LNCaP clone FGC (cell line): ENCODE results near the gene SMCR8.

Source experiments
- DNase-seq: peaks from one replicate; pipeline ENCODE4 v3.0.0-alpha.2; 2011; ENCODE audit warnings: low read depth
- H3K4me3 ChIP-seq: 2 replicates; pipeline ENCODE4 v1.5.1; 2011; ENCODE audit warnings: mild to moderate bottlenecking, low read depth, low read length, control low read depth
- TF ChIP-seq, protein P1 (sequence below): IDR thresholded peaks from 2 replicates; pipeline ENCODE4 v1.5.1; 2012; ENCODE audit warnings: mild to moderate bottlenecking; ENCODE audit not compliant: control insufficient read depth, insufficient read depth; ENCODE audit errors: extremely low read depth

SMCR8 gene

DNA sequence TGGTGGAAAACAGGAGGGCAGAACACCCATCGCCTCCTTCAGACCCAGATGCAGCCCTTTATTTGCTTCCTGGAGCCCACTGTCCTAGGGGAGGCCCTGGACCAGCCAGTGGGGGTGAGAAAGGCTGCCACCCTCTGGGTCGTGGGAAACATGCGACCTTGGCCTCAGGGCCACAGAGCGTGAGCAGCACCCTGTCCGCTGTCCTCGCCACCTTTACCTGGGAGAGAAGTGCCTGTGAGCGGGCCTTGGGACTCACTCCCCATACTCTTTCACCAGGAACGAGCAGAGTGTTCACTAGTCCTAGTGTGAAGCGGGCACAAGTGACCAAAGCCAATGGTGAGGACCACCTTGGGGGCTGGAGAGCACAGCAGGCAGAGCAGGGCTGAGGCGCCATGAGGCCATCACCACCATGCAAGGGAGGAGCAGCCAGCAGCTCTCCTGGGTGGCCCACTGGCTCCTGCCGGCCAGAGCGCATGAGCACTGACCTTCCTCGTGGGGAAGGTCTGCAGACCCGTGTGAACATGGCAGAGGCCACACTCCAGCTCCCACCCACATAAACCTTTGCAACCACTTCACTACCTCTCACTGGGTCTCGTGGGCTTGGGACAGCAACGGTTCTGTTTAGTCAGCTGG lies 8.5 kb downstream of the SMCR8 start:
- TF ChIP-seq, protein P1, sequence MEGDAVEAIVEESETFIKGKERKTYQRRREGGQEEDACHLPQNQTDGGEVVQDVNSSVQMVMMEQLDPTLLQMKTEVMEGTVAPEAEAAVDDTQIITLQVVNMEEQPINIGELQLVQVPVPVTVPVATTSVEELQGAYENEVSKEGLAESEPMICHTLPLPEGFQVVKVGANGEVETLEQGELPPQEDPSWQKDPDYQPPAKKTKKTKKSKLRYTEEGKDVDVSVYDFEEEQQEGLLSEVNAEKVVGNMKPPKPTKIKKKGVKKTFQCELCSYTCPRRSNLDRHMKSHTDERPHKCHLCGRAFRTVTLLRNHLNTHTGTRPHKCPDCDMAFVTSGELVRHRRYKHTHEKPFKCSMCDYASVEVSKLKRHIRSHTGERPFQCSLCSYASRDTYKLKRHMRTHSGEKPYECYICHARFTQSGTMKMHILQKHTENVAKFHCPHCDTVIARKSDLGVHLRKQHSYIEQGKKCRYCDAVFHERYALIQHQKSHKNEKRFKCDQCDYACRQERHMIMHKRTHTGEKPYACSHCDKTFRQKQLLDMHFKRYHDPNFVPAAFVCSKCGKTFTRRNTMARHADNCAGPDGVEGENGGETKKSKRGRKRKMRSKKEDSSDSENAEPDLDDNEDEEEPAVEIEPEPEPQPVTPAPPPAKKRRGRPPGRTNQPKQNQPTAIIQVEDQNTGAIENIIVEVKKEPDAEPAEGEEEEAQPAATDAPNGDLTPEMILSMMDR, result no peak
- no peak for DNase-seq
- no peak overlapping the region for H3K4me3 ChIP-seq

DNA sequence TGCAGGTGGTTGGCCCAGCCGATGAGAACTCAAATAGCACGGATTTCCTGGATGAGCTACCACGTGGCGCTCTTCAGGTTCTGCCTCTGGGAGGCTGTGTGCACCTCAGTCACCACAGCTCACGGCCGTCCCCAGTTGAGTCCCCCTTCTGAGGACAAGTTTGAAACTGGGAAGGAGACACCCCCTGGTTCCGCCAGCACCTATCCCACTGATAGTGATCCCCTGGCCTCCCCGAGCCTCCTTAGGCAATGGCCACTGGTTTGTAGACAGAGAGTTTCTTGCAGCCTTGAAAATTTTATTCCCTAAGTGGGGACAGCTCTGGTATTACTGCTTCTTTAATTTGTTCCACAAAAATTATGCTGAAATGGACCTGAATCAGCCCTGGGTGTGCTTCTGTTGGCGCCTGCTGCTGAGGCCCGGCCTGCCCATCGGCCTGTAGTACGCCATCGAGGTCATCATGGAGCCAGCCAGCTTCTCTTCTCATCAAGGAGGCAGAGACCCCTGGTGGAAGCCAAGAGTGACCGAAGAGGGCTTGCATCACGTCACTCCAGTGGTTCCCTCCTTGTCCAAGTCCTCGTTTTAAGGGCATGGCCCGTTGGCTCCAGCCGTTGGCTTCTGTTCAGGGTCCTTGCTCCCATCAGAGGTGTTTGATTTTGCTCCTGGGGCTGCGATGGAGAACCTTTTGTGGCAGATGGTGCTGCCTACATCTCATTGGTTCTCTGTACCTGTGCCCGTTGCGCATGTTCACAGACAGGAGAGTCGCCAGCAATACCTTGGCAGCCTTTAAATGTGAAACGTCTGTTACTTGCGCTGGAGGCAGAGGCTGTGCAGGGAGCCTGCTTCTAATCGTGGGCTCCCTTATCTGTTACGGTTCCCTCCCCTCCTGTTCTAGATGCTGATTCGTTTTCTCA lies 9.3 kb downstream of the SMCR8 start:
- H3K4me3 ChIP-seq, result no peak overlapping the region
- no peak for DNase-seq
- TF ChIP-seq, protein P1, result no peak

DNA sequence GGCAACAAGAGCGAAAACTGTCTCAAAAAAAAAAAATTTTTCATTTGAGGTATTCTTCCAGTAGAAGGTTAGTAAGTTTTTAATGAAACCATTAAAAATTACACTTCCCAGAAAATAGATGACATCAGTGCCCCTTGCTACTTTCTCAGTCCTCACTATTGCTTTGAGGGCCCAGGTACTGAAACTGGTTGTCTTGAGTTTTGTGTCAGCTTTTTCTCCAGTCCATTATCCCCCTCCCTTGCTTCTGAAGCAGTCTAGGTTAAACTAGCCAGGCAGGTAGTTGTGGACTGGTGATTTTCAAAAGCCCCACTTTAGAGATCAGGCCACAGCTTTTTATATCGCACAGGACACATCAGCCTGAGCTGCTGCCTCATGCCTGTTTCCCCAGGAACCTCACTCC lies 10.9 kb downstream of the SMCR8 start:
- DNase-seq, result no peak
- TF ChIP-seq, protein P1, result no peak
- no peak overlapping the region for H3K4me3 ChIP-seq

DNA sequence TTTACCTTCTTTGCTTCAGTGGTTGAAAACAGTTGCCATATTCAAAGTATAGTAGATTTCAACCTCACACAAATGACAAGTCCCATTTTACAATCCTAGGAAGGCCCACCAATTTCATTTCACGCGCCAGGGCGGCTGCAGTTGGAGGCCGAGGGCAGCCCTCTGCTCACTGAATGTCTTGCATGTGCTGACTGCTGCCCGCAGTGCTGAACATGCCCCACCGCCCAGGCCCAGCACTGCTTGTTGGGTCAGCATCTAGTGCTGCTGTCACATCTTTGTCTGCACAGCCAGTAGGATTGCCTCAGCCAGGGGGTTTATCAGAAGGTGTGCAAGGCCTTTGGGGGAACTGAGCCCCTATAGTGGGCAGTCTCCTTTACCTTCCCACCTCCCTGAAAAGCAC lies 11.5 kb downstream of the SMCR8 start:
- TF ChIP-seq, protein P1, result no peak
- no peak for DNase-seq
- H3K4me3 ChIP-seq, result no peak overlapping the region

DNA sequence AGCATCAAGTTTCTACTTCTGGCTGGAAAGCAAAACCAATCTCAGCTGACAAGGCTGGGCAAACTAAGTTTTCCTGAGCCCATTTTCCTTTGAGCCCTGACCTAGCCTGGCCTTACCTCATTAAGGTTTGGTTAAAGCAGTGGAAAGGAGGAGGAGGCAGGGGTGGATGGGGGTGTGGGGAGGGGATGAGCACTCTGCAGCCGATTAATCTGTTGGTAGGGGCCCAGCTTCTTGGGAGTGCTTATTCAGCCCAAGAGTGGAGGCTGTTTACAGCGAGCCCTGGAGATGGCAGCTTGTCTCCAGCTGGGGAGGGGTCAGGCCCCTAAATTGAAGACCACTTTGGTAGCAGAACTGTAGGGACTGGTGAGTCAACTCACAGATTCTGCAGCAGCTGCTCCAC lies 12.0 kb downstream of the SMCR8 start:
- H3K4me3 ChIP-seq, result no peak overlapping the region
- TF ChIP-seq, protein P1, result no peak
- no peak for DNase-seq

DNA sequence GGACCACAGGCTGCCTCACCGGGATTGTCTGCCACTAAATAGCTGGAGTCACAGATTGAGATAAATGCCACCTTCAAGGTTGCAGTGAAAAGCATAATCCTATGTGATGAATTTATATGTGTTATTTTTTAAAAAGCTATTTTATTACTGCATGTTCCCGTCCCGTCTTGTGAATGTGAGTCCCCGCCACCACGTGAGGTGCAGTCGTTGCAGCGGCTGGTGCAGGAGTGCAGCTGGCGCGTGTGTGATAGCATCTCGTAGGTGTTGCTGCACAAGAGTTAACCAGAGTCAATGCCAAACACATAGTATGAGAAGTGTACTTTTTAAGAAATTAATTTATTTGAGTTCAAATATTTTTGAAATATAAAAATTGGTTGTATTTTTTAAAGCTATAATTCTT lies 12.5 kb downstream of the SMCR8 start:
- TF ChIP-seq, protein P1, result no peak
- no peak for DNase-seq
- H3K4me3 ChIP-seq, result no peak overlapping the region
